Mesothelial cell of epicardium (in vitro differentiated cells): ENCODE results near the gene RAPGEF1. TPM values are rescaled to one million over a fixed set of nuclear protein-coding genes. Genes with fewer than 3 reads are reported as not detected.

Experiments
- DNase-seq, 2 experiments: peaks; one replicate each; pipeline ENCODE4 v3.0.0; 2021; ENCODE audit warnings: low spot score in 2 of 2; ENCODE audit not compliant: unreplicated experiment in 2 of 2
- H3K27ac Mint-ChIP-seq: 2 replicates; pipeline ENCODE4 v1.8.0; 2021; ENCODE audit warnings: mixed read lengths
- H3K27me3 Mint-ChIP-seq: 2 replicates; pipeline ENCODE4 v1.8.0; 2021; ENCODE audit warnings: low read depth, mixed read lengths
- H3K36me3 Mint-ChIP-seq: 2 replicates; pipeline ENCODE4 v1.8.0; 2021; ENCODE audit warnings: mixed read lengths
- H3K4me1 Mint-ChIP-seq: 2 replicates; pipeline ENCODE4 v1.8.0; 2021; ENCODE audit warnings: mixed read lengths
- H3K4me3 Mint-ChIP-seq: 2 replicates; pipeline ENCODE4 v1.8.0; 2021; ENCODE audit warnings: mild to moderate bottlenecking, moderate library complexity, mixed read lengths
- H3K9me3 Mint-ChIP-seq: 2 replicates; pipeline ENCODE4 v1.8.0; 2021; ENCODE audit warnings: mixed read lengths
- total RNA-seq: library from RNA; stranded (reverse); gene quantifications from 3 replicates; pipeline ENCODE4 v1.2.1, GENCODE V29; 2021
- TF ChIP-seq, protein P1 (sequence below): fragments of 200-600 bp; sonication (generic); IDR thresholded peaks from one replicate; pipeline ENCODE4 v1.5.0; 2021; ENCODE audit warnings: antibody characterized with exemption; ENCODE audit not compliant: unreplicated experiment

The RAPGEF1 gene
- total RNA-seq, 1 donor from 2014 or later, result 50.4 TPM

DNA sequence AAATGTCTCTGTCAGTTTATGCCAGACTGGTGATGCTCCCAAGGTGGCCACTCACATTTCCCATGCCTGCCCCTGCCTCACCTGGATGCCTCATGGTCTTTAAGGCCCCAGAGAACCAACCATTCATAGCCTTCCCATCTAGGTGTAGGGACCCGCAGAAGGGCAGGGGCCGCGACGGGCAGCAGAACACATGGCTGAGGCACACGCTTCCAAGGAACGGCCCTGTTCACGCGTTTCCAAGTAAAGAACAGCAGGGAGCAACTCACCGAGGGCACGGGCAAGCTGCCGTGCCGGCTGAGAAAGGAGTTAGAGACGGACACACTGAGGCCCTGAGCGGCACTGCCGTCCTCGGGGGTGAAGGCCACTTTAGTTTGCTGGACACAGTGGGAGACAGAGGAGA, 121.1 kb downstream of the RAPGEF1 start:
- TF ChIP-seq, protein P1, sequence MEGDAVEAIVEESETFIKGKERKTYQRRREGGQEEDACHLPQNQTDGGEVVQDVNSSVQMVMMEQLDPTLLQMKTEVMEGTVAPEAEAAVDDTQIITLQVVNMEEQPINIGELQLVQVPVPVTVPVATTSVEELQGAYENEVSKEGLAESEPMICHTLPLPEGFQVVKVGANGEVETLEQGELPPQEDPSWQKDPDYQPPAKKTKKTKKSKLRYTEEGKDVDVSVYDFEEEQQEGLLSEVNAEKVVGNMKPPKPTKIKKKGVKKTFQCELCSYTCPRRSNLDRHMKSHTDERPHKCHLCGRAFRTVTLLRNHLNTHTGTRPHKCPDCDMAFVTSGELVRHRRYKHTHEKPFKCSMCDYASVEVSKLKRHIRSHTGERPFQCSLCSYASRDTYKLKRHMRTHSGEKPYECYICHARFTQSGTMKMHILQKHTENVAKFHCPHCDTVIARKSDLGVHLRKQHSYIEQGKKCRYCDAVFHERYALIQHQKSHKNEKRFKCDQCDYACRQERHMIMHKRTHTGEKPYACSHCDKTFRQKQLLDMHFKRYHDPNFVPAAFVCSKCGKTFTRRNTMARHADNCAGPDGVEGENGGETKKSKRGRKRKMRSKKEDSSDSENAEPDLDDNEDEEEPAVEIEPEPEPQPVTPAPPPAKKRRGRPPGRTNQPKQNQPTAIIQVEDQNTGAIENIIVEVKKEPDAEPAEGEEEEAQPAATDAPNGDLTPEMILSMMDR, result no peak
- Mint-ChIP-seq H3K9me3 (no peaks in the 10 kb centered on the region), H3K27me3 (no peaks in the 10 kb centered on the region), H3K4me3 (no peak overlapping the region), H3K27ac (no peak overlapping the region), H3K4me1 (peaks cover 4% of the 10 kb centered on the region), H3K36me3 (peaks cover 49% of the 10 kb centered on the region)
- DNase-seq, result no peak

DNA sequence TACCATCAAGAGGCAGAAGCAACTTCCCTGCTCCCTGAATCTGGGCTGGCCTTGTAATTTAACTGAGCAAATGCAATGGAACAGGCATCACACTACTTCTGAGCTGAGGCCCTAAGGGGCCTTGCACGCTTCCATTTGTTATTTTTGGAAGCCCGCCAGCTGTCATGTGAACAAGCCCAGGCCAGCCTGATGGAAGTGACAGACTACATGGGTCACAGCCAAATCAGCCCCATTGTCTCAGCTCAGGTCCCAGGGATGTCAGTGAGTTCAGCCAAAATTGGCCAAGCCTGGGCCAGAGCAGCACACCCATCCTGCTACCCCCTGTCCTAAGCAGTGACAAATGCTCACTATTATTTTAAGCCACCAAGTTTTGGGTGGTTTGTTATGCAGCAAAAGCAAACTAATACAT, 121.8 kb downstream of the RAPGEF1 start:
- TF ChIP-seq, protein P1, result no peak
- Mint-ChIP-seq H3K27ac (no peak overlapping the region), H3K4me1 (peaks cover 4% of the 10 kb centered on the region), H3K4me3 (no peak overlapping the region), H3K36me3 (peaks cover 54% of the 10 kb centered on the region), H3K27me3 (no peaks in the 10 kb centered on the region), H3K9me3 (no peaks in the 10 kb centered on the region)
- DNase-seq, result no peak

DNA sequence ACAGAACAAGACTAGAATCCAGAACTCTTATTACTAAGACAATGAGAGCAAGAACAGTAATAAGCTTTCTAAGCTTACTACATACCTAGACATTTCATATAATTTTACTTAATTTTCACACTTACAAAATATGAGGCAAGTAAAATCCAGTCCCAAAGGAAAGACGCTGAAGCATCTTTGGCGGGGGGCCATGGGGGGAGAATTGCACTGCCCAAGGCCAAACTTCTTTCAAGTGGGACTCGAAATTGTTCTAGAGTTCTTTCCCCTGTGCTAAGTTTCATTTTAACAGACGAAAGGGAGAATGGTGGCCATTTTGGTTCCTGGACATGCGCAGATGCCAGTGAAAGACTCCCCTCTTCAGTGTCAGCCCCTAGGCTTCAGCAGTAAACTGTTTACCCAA, 122.3 kb downstream of the RAPGEF1 start:
- Mint-ChIP-seq H3K36me3 (peaks cover 55% of the 10 kb centered on the region), H3K9me3 (no peaks in the 10 kb centered on the region), H3K4me1 (peaks cover 4% of the 10 kb centered on the region), H3K27ac (no peak overlapping the region), H3K4me3 (no peak overlapping the region), H3K27me3 (no peaks in the 10 kb centered on the region)
- no peak for DNase-seq
- TF ChIP-seq, protein P1, result no peak

DNA sequence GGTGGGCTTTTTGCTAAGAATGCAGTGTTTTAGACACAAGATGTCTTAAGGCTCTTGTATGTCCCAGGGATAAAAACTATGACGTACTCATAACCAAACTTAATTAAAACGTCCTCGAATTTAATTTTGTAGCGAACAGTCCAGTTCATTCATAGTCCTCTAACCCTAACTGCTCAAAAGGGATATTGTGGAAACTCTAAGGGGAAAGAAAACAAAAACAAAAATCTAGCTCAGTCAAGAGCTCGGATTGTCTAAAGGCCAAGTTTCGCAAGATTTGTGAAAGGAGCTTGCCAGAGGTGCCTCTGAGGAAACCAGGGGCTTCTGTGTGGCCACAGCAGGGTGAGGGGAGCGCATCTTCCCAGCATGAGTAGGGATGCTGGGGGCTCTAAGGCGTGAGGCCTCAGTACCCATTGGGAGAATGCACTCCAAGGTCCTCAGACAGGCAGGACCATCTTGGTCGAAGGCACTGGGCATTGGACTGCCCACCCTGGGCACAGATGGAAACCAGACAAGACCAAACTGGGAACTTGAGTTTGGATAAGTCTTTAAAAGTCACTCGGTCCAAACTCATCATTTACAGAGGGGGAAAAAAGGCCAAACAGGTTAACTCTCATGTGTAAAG, 122.8 kb downstream of the RAPGEF1 start:
- no peaks in the 10 kb centered on the region for H3K27me3 Mint-ChIP-seq
- peaks cover 55% of the 10 kb centered on the region for H3K36me3 Mint-ChIP-seq
- no peak overlapping the region for H3K4me3 Mint-ChIP-seq
- DNase-seq, result no peak
- TF ChIP-seq, protein P1, result no peak
- no peak overlapping the region for H3K27ac Mint-ChIP-seq
- peaks cover 5% of the 10 kb centered on the region for H3K4me1 Mint-ChIP-seq
- H3K9me3 Mint-ChIP-seq, result no peaks in the 10 kb centered on the region

DNA sequence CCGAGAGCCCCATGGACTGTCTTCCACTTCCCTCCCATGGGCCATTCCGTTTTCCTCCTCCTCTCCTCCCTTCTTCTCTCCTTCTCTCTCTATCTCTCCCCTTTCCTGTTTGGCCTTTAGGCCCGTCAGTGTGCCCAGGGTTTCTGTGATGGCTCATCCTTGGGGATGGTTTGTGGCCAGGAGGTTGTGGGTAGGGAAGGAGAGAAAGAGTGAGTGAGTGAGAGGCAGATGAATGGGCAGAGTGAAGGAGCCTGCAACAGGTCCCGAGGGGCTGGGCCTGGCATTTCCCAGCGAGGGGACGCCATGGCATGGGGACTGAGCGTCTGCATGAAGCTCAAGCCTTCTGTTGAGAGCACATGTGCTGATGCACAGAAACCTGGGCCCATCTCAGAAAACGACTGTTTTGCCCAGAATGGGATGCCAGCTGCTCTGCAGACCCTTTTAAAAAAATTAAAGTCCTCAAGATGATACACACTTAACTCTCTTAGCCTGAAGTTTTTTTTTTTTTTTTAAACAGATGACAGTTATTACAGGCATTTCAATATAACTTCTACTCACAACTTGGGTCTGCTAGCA, 125.4 kb downstream of the RAPGEF1 start:
- Mint-ChIP-seq H3K4me1 (peaks cover 24% of the 10 kb centered on the region), H3K27me3 (no peaks in the 10 kb centered on the region), H3K27ac (no peak overlapping the region), H3K36me3 (peaks cover 38% of the 10 kb centered on the region), H3K9me3 (no peaks in the 10 kb centered on the region), H3K4me3 (no peak overlapping the region)
- no peak for DNase-seq
- TF ChIP-seq, protein P1, result no peak
